ENCODE results near the gene SHTN1. TPM values are rescaled to one million over a fixed set of nuclear protein-coding genes. Genes with fewer than 3 reads are reported as not detected.

Gene SHTN1
- total RNA-seq, 1 experiment from 2014 or later: 187 TPM

GRCh38 chr10:116990276-116990800 lies 14.6 kb downstream of the SHTN1 start:
- DNase-seq (ENCODE audit: low read depth, low spot score): peak; percentile 62
- in situ Hi-C loops (cut with HindIII; ENCODE audit: low pct_unique_long_range_greater_than_20kb, low sequenced_read_pairs): no loop called here

- in situ Hi-C loops (cut with HindIII; ENCODE audit: low pct_unique_long_range_greater_than_20kb, low sequenced_read_pairs): no loop called here
- DNase-seq (ENCODE audit: low read depth, low spot score): no peak
Measured at GRCh38 chr10:116989439-116989838, 15.5 kb downstream of the SHTN1 start.

- no peak for DNase-seq (ENCODE audit: low read depth, low spot score)
- in situ Hi-C loops (cut with HindIII; ENCODE audit: low pct_unique_long_range_greater_than_20kb, low sequenced_read_pairs): no loop called here
Measured at GRCh38 chr10:116988311-116988710, 16.7 kb downstream of the SHTN1 start.

- in situ Hi-C loops (cut with HindIII; ENCODE audit: low pct_unique_long_range_greater_than_20kb, low sequenced_read_pairs): no loop called here
- no peak for DNase-seq (ENCODE audit: low read depth, low spot score)
Measured at GRCh38 chr10:116985611-116986010, 19.4 kb downstream of the SHTN1 start.

- in situ Hi-C loops (cut with HindIII; ENCODE audit: low pct_unique_long_range_greater_than_20kb, low sequenced_read_pairs): no loop called here
- no peak for DNase-seq (ENCODE audit: low read depth, low spot score)
Measured at GRCh38 chr10:116984202-116984990, 20.6 kb downstream of the SHTN1 start.

GRCh38 chr10:116980041-116980440 lies 24.9 kb downstream of the SHTN1 start:
- in situ Hi-C loops (cut with HindIII; ENCODE audit: low pct_unique_long_range_greater_than_20kb, low sequenced_read_pairs): no loop called here
- no peak for DNase-seq (ENCODE audit: low read depth, low spot score)

- in situ Hi-C loops (cut with HindIII; ENCODE audit: low pct_unique_long_range_greater_than_20kb, low sequenced_read_pairs): no loop called here
- DNase-seq (ENCODE audit: low read depth, low spot score): no peak
Measured at GRCh38 chr10:116978901-116979300, 26.1 kb downstream of the SHTN1 start.

GRCh38 chr10:116974456-116975005 lies 30.5 kb downstream of the SHTN1 start:
- DNase-seq (ENCODE audit: low read depth, low spot score): peak; percentile 92
- in situ Hi-C loops (cut with HindIII; ENCODE audit: low pct_unique_long_range_greater_than_20kb, low sequenced_read_pairs): no loop called here

GRCh38 chr10:116973946-116974455 lies 31.0 kb downstream of the SHTN1 start:
- no peak for DNase-seq (ENCODE audit: low read depth, low spot score)
- in situ Hi-C loops (cut with HindIII; ENCODE audit: low pct_unique_long_range_greater_than_20kb, low sequenced_read_pairs): no loop called here

GRCh38 chr10:116973371-116973905 lies 31.5 kb downstream of the SHTN1 start:
- DNase-seq (ENCODE audit: low read depth, low spot score): peak; percentile 91
- in situ Hi-C loops (cut with HindIII; ENCODE audit: low pct_unique_long_range_greater_than_20kb, low sequenced_read_pairs): no loop called here

- in situ Hi-C loops (cut with HindIII; ENCODE audit: low pct_unique_long_range_greater_than_20kb, low sequenced_read_pairs): no loop called here
- DNase-seq (ENCODE audit: low read depth, low spot score): no peak
Measured at GRCh38 chr10:116972131-116972530, 32.9 kb downstream of the SHTN1 start.

GRCh38 chr10:116970050-116970449 lies 34.9 kb downstream of the SHTN1 start:
- no peak for DNase-seq (ENCODE audit: low read depth, low spot score)
- in situ Hi-C loops (cut with HindIII; ENCODE audit: low pct_unique_long_range_greater_than_20kb, low sequenced_read_pairs): no loop called here

- in situ Hi-C loops (cut with HindIII; ENCODE audit: low pct_unique_long_range_greater_than_20kb, low sequenced_read_pairs): no loop called here
- DNase-seq (ENCODE audit: low read depth, low spot score): no peak
Measured at GRCh38 chr10:116968331-116968730, 36.7 kb downstream of the SHTN1 start.

- DNase-seq (ENCODE audit: low read depth, low spot score): peak; percentile 95
- in situ Hi-C loops (cut with HindIII; ENCODE audit: low pct_unique_long_range_greater_than_20kb, low sequenced_read_pairs): no loop called here
Measured at GRCh38 chr10:116961406-116962251, 43.4 kb downstream of the SHTN1 start.

GRCh38 chr10:116960066-116960776 lies 44.8 kb downstream of the SHTN1 start:
- in situ Hi-C loops (cut with HindIII; ENCODE audit: low pct_unique_long_range_greater_than_20kb, low sequenced_read_pairs): no loop called here
- DNase-seq (ENCODE audit: low read depth, low spot score): peak; percentile 93

- DNase-seq (ENCODE audit: low read depth, low spot score): no peak
- in situ Hi-C loops (cut with HindIII; ENCODE audit: low pct_unique_long_range_greater_than_20kb, low sequenced_read_pairs): no loop called here
Measured at GRCh38 chr10:116952729-116953128, 52.3 kb downstream of the SHTN1 start.

- in situ Hi-C loops (cut with HindIII; ENCODE audit: low pct_unique_long_range_greater_than_20kb, low sequenced_read_pairs): no loop called here
- no peak for DNase-seq (ENCODE audit: low read depth, low spot score)
Measured at GRCh38 chr10:116948530-116948870, 56.5 kb downstream of the SHTN1 start.

Measured in SK-MEL-5 (cell line).